ENCODE results near the gene ADH1B.

ADH1B gene

GRCh38 chr4:99264927-99265326, 56.3 kb downstream of the ADH1B start:
- Histone ChIP-seq H3K9me3 (no peaks in the 10 kb centered on the region), H3K4me3 (ENCODE audit: low read depth in 1 of 2, low read length in 1 of 2) (no peak overlapping the region), H3K27me3 (no peaks in the 10 kb centered on the region), H3K27ac (no peak overlapping the region), H3K36me3 (no peaks in the 10 kb centered on the region), H3K4me1 (ENCODE audit: control insufficient read depth in 1 of 2, insufficient read depth in 1 of 2, low read depth in 1 of 2, low read length in 1 of 2) (no peaks in the 10 kb centered on the region)
- no peak for TF ChIP-seq CTCF (IDR thresholded peaks at IDR 0.05)

Data from neutrophil (primary cell).